ENCODE data around the gene PRPF40A.

The PRPF40A gene

DNA sequence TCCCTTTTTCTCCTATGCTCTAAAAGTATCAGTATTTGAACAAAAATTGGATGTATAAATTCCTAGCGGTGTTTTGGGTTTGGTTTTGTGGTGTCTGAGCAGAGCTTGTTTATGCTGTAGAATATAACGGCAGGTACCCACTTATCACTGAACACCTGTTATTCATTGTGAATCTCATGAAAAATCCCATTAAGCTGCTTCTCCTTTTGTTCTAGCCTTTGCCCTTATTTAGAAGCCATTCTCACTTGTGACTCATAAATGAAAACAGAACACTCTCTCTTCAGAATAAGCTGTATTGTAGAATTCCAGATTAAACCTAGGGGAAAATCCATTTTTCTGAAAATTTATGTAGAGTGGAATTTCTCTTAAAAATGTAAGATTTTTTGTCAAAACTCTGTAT, 104.0 kb downstream of the PRPF40A start:
- no peak for DNase-seq

DNA sequence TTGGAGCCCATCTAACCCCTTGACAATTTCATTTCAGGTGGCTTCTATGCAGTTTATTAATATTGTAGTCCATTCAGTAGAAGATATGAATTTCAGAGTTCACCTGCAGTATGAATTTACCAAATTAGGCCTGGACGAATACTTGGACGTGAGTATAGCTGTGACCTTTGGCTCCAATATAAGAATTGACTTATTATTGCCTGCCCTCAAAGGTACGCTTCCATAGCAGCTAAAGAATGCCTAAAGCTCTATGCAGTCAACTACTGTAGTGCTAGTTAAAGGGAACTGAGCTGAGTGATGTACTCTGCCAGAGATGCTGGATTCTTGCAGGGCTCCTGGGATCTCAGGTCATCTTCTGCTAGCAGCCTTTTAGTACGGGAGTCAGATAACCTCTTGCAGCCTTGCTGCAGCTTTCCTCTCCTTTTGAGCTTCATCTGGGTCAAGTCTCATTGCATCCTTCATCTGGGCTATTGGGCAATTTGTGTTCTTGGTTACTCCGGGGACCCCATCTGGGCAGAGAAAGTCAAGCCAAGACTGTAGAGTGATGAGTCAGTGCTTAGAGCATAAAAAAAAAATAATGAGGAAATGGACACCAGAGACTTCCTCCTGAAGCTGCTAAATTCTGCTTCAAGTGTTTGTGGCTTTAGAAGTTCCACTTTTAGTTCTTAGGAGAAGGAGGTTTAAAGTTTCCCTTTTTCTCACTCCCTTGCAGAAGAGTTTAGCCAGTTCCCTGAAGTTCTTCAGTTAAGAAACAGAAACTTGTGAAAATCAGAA, 105.6 kb downstream of the PRPF40A start:
- no peak for DNase-seq

DNA sequence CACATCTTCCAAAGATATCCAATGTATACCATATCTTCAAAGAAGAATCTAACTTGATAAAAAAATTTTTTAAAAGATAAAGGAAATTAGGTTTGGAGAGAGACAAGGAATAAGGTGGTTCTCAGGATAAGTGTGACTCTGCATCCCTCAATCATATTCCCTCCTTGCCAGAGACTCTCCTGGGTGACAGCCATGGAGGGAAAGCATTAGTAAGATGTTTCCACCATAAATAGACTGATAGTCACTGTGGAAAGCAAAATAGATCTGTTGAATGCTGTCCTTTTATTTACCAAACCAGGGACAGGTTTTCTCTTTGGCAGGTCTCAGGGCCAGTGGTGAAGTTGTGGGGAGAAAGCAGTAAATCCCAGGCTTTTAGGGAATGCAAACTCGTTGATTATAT, 107.6 kb downstream of the PRPF40A start:
- DNase-seq = no peak

DNA sequence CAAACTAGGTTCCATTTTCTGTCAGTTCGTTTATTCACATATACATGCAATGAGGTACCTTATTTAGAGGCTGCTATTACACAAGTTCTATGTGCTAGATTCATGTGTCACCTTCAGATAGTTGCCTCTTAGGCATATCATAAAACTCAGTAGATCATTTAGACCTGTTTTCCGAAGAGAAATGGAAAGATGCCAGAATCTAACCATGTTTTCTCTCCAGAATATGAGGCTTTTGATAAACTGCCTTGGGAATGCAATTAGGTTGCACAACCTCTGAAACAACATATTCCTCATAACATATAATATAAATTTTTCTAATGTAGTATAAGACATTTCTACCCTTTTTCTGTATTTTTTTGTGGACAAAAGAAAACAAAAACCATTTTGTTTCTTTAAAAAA, 108.1 kb downstream of the PRPF40A start:
- DNase-seq = no peak

DNA sequence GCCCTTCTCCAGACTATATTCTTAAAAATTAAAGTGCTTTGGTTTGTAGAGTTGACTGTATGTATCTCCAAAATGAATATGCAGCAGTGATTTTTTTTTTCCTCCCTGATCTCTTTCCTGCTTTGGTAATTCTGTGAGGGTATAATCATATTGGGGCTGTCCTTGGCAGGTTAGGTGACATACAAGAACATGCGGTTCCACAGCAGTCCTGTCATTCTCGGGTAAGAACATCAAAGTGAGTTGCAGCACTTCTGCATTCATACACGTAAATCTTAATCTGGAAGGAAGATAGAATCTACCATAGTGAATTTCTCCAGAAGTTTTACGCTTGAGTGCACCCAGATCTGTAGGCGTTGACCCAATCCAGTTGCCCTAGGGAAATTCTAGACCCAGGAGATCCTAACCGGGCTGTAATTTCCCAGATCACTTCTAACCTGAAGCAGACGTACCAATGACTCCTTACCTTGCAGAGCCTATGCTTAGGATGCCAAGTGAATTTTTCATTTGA, 109.4 kb downstream of the PRPF40A start:
- no peak for DNase-seq

DNA sequence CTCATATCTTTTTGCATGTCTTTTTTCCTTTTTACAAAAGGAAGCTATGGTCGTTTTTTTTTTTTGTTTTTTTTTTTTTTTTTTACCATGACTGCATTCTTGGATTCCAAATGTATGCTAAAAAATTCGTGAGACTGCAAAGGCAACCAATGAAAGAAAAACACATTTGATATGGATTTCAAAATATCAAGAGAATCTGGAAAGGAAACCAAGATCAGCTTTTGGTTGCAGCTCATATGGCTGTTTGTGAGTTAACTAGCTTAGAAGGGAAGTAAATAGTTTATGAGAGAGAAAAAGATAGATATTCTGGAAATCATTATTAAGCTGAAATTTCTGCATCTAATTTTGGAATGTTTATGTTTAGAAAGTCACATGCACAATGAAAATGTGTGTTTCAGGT, 110.3 kb downstream of the PRPF40A start:
- DNase-seq = no peak

DNA sequence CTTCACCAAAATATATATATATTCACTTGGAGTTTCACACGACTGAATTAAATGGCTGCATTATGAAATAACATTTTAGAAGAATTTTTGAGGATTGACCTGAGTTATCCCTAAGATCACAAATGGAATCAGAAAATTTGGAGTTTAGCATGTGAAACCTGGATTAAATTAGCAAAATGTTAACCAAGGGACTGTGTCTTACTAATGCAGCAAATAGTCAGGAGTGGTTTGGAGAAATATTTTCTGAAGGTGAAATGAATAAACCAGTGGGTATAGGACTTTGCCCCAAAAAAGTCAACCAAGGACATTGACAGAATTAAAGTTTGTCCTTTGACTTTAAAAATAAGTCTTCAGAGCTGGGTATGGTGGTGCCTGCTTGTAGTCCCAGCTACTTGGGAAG, 111.2 kb downstream of the PRPF40A start:
- DNase-seq = no peak

DNA sequence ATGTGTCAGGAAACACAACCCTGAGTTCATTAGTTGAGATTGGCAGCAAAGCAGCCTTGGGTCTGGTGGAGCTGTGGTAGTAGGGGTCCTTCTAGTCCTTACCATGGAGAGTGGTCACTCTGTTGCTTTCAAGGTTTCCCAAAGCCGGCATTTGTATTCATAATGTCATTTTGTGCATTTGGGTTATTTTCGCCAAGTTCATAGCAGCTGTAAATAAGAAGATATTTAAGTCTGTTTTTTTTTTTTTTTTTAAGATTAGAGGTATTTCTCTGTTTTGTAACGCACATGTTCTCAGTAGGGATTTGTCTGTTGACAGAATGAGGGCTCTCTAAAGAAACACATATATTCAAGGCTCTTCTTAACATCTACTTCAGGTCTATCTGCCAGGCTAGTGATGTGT, 114.1 kb downstream of the PRPF40A start:
- DNase-seq = no peak

DNA sequence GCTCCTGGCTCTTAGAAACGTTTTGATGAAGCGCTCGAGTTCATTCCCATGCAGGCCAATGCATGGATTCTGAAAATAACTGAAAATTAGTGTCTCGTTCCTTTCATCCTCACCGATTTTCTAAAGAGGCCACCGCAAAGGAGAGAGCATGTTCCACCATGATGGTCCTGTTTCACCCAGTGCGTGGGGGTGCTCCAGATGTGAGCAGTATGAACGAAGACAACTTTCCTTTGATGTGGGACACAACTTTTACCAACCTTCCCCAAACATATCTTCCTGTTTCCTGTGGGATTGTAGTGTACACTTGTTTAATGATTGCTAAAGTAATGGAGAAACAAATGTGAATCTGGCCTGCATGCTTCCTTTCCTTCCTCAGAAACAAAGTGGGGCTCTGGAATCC, 114.5 kb downstream of the PRPF40A start:
- no peak for DNase-seq

Measured in NCI-H2081 treated with DMSO at 0.1 percent for 48 hours (cell line).